T-helper 1 cell treated with Interleukin-12 subunit alpha and Interleukin-12 subunit beta and Interleukin-4 antibody, amounts not matched to agents 30 μg/mL and 1 μg/mL, for 36 hours (primary cell): ENCODE data around the gene HPN.
"Not testable (repeated sequence)": the region's sequence is repeated elsewhere in the genome, so short reads cannot be mapped to it uniquely, and the experiment has no call there.

Source experiments
- H3K27ac Mint-ChIP-seq: one replicate; pipeline ENCODE4 v1.8.0; 2021; ENCODE audit warnings: mild to moderate bottlenecking, mixed read lengths
- H3K27me3 Mint-ChIP-seq: one replicate; pipeline ENCODE4 v1.8.0; 2021; ENCODE audit warnings: low read depth, mixed read lengths
- H3K36me3 Mint-ChIP-seq: one replicate; pipeline ENCODE4 v1.8.0; 2021; ENCODE audit warnings: low read depth, mixed read lengths
- H3K4me1 Mint-ChIP-seq: one replicate; pipeline ENCODE4 v1.8.0; 2021; ENCODE audit warnings: low read depth, mixed read lengths
- H3K4me3 Mint-ChIP-seq: one replicate; pipeline ENCODE4 v1.8.0; 2021; ENCODE audit warnings: mild to moderate bottlenecking, moderate library complexity, mixed read lengths
- H3K9me3 Mint-ChIP-seq: one replicate; pipeline ENCODE4 v1.8.0; 2021; ENCODE audit warnings: mixed read lengths

HPN gene

GRCh38 chr19:35015270-35015953 lies 26.1 kb upstream of the HPN start:
- Mint-ChIP-seq H3K27ac (no peak overlapping the region), H3K27me3 (no peaks in the 10 kb centered on the region)

GRCh38 chr19:35015954-35016351 lies 25.6 kb upstream of the HPN start:
- no peak overlapping the region for H3K27ac Mint-ChIP-seq
- peaks cover 33% of the 10 kb centered on the region for H3K4me1 Mint-ChIP-seq
- no peak overlapping the region for H3K4me3 Mint-ChIP-seq
- H3K9me3 Mint-ChIP-seq: no peaks in the 10 kb centered on the region
- peaks cover 47% of the 10 kb centered on the region for H3K36me3 Mint-ChIP-seq
- no peaks in the 10 kb centered on the region for H3K27me3 Mint-ChIP-seq

More at GRCh38 chr19:35015270-35015953, 26.1 kb upstream of the HPN start:
- H3K9me3 Mint-ChIP-seq: no peaks in the 10 kb centered on the region
- no peak overlapping the region for H3K4me3 Mint-ChIP-seq
- H3K4me1 Mint-ChIP-seq: peaks cover 36% of the 10 kb centered on the region
- H3K36me3 Mint-ChIP-seq: peaks cover 47% of the 10 kb centered on the region

GRCh38 chr19:35017507-35017906 lies 24.0 kb upstream of the HPN start:
- H3K27me3 Mint-ChIP-seq: no peaks in the 10 kb centered on the region
- no peak overlapping the region for H3K27ac Mint-ChIP-seq
- H3K4me1 Mint-ChIP-seq: peaks cover 24% of the 10 kb centered on the region
- no peaks in the 10 kb centered on the region for H3K9me3 Mint-ChIP-seq
- H3K36me3 Mint-ChIP-seq: peaks cover 46% of the 10 kb centered on the region
- H3K4me3 Mint-ChIP-seq: no peak overlapping the region

GRCh38 chr19:35018379-35018778 lies 23.1 kb upstream of the HPN start:
- Mint-ChIP-seq H3K4me1 (peaks cover 15% of the 10 kb centered on the region), H3K27me3 (no peaks in the 10 kb centered on the region), H3K36me3 (peaks cover 46% of the 10 kb centered on the region), H3K27ac (no peak overlapping the region), H3K9me3 (no peaks in the 10 kb centered on the region), H3K4me3 (no peak overlapping the region)

- Mint-ChIP-seq H3K4me3 (no peak overlapping the region), H3K27me3 (no peaks in the 10 kb centered on the region), H3K9me3 (no peaks in the 10 kb centered on the region), H3K4me1 (peaks cover 9% of the 10 kb centered on the region), H3K36me3 (peaks cover 43% of the 10 kb centered on the region), H3K27ac (no peak overlapping the region)
Observed at GRCh38 chr19:35019144-35019543, 22.4 kb upstream of the HPN start.

- no peak overlapping the region for H3K27ac Mint-ChIP-seq
- no peak overlapping the region for H3K4me3 Mint-ChIP-seq
- H3K9me3 Mint-ChIP-seq: no peaks in the 10 kb centered on the region
- H3K4me1 Mint-ChIP-seq: no peaks in the 10 kb centered on the region
- no peaks in the 10 kb centered on the region for H3K27me3 Mint-ChIP-seq
- H3K36me3 Mint-ChIP-seq: peaks cover 36% of the 10 kb centered on the region
Observed at GRCh38 chr19:35021016-35021415, 20.5 kb upstream of the HPN start.

GRCh38 chr19:35021596-35021995 lies 19.9 kb upstream of the HPN start:
- Mint-ChIP-seq H3K4me1 (no peaks in the 10 kb centered on the region), H3K4me3 (no peak overlapping the region), H3K27ac (no peak overlapping the region), H3K36me3 (peaks cover 35% of the 10 kb centered on the region), H3K9me3 (no peaks in the 10 kb centered on the region), H3K27me3 (no peaks in the 10 kb centered on the region)

GRCh38 chr19:35022460-35022859 lies 19.1 kb upstream of the HPN start:
- Mint-ChIP-seq H3K27ac (no peak overlapping the region), H3K27me3 (no peaks in the 10 kb centered on the region), H3K36me3 (peaks cover 35% of the 10 kb centered on the region), H3K4me3 (no peak overlapping the region), H3K4me1 (no peaks in the 10 kb centered on the region), H3K9me3 (no peaks in the 10 kb centered on the region)

GRCh38 chr19:35023428-35023827 lies 18.1 kb upstream of the HPN start:
- Mint-ChIP-seq H3K36me3 (peaks cover 28% of the 10 kb centered on the region), H3K4me3 (no peak overlapping the region), H3K4me1 (no peaks in the 10 kb centered on the region), H3K27me3 (no peaks in the 10 kb centered on the region), H3K27ac (no peak overlapping the region), H3K9me3 (no peaks in the 10 kb centered on the region)

- no peak overlapping the region for H3K4me3 Mint-ChIP-seq
- no peak overlapping the region for H3K27ac Mint-ChIP-seq
- no peaks in the 10 kb centered on the region for H3K9me3 Mint-ChIP-seq
- no peaks in the 10 kb centered on the region for H3K27me3 Mint-ChIP-seq
- H3K36me3 Mint-ChIP-seq: peaks cover 25% of the 10 kb centered on the region
- H3K4me1 Mint-ChIP-seq: no peaks in the 10 kb centered on the region
Observed at GRCh38 chr19:35024095-35024494, 17.4 kb upstream of the HPN start.

GRCh38 chr19:35025969-35026368 lies 15.6 kb upstream of the HPN start:
- H3K27ac Mint-ChIP-seq: no peak overlapping the region
- no peaks in the 10 kb centered on the region for H3K9me3 Mint-ChIP-seq
- peaks cover 15% of the 10 kb centered on the region for H3K36me3 Mint-ChIP-seq
- H3K4me3 Mint-ChIP-seq: no peak overlapping the region
- peaks cover 4% of the 10 kb centered on the region for H3K27me3 Mint-ChIP-seq
- H3K4me1 Mint-ChIP-seq: no peaks in the 10 kb centered on the region

GRCh38 chr19:35026418-35026817 lies 15.1 kb upstream of the HPN start:
- H3K27me3 Mint-ChIP-seq: peaks cover 9% of the 10 kb centered on the region
- H3K27ac Mint-ChIP-seq: no peak overlapping the region
- H3K4me3 Mint-ChIP-seq: no peak overlapping the region
- peaks cover 4% of the 10 kb centered on the region for H3K4me1 Mint-ChIP-seq
- no peaks in the 10 kb centered on the region for H3K9me3 Mint-ChIP-seq
- peaks cover 17% of the 10 kb centered on the region for H3K36me3 Mint-ChIP-seq

- H3K36me3 Mint-ChIP-seq: peaks cover 16% of the 10 kb centered on the region
Observed at GRCh38 chr19:35027009-35027408, 14.5 kb upstream of the HPN start.

GRCh38 chr19:35027851-35028599 lies 13.5 kb upstream of the HPN start:
- H3K4me3 Mint-ChIP-seq: no peak overlapping the region
- peaks cover 6% of the 10 kb centered on the region for H3K4me1 Mint-ChIP-seq
- H3K27ac Mint-ChIP-seq: no peak overlapping the region

More at GRCh38 chr19:35027009-35027408, 14.5 kb upstream of the HPN start:
- Mint-ChIP-seq H3K4me3 (no peak overlapping the region), H3K4me1 (peaks cover 6% of the 10 kb centered on the region), H3K27ac (no peak overlapping the region), H3K9me3 (no peaks in the 10 kb centered on the region), H3K27me3 (peaks cover 14% of the 10 kb centered on the region)

GRCh38 chr19:35028600-35028885 lies 13.0 kb upstream of the HPN start:
- not testable (repeated sequence) for H3K4me1 Mint-ChIP-seq, H3K9me3 Mint-ChIP-seq, H3K36me3 Mint-ChIP-seq, H3K27ac Mint-ChIP-seq, H3K4me3 Mint-ChIP-seq
- H3K27me3 Mint-ChIP-seq: peaks cover 25% of the 10 kb centered on the region

More at GRCh38 chr19:35027851-35028599, 13.5 kb upstream of the HPN start:
- Mint-ChIP-seq H3K27me3 (peaks cover 22% of the 10 kb centered on the region), H3K36me3 (peaks cover 11% of the 10 kb centered on the region), H3K9me3 (no peaks in the 10 kb centered on the region)
